Stomach (tissue), 9 donors: ENCODE measurements around the gene TTC13. TPM values are rescaled to one million over a fixed set of nuclear protein-coding genes. Genes with fewer than 3 reads are reported as not detected.
A peak's percentile ranks its signal among the peaks of the same experiment; 100 is the strongest.

Experiments used
- DNase-seq, 2 donors: peaks; one replicate each; pipeline versions ENCODE4 v3.0.0 to v3.0.0-alpha.2; 2013 to 2019
- H3K27ac ChIP-seq, 5 donors: fragments of 200-600 bp in 4 of 5; sonication (generic) in 4 of 5; one replicate each; pipeline ENCODE4 v1.5.1; 2013 to 2019; ENCODE audit warnings: mild to moderate bottlenecking in 1 of 5, moderate library complexity in 1 of 5
- H3K27me3 ChIP-seq, 3 donors: fragments of 200-600 bp; sonication (generic); one replicate each; pipeline ENCODE4 v1.5.1; 2017 to 2019; ENCODE audit warnings: mixed run types in 1 of 3
- H3K36me3 ChIP-seq, 4 donors: fragments of 200-600 bp; sonication (generic); 1 replicate in 3 of 4; 2 replicates in 1 of 4; pipeline ENCODE4 v1.5.1; 2016 to 2019
- H3K4me1 ChIP-seq, 4 donors: fragments of 200-600 bp; sonication (generic); one replicate each; pipeline ENCODE4 v1.5.1; 2016 to 2019
- H3K4me3 ChIP-seq, 4 donors: fragments of 200-600 bp; sonication (generic) in 3 of 4; one replicate each; pipeline ENCODE4 v1.5.1; 2016 to 2019; ENCODE audit warnings: mild to moderate bottlenecking in 1 of 4
- H3K9me3 ChIP-seq, 4 donors: fragments of 200-600 bp; sonication (generic); one replicate each; pipeline ENCODE4 v1.5.1; 2016 to 2019
- EP300 ChIP-seq: sonication (generic); formaldehyde crosslinking; IDR thresholded peaks from one replicate; pipeline ENCODE4 v1.6.1; 2017; ENCODE audit warnings: antibody characterized with exemption
- POLR2A ChIP-seq, 4 donors: fragments of 450-650 bp; IDR thresholded peaks; one replicate each; pipeline ENCODE4 v1.6.1; 2016; ENCODE audit warnings: antibody characterized with exemption in 4 of 4, control low read depth in 2 of 4, mild to moderate bottlenecking in 1 of 4, moderate library complexity in 1 of 4
- POLR2AphosphoS5 ChIP-seq, 3 donors: sonication (generic); formaldehyde crosslinking; IDR thresholded peaks; one replicate each; pipeline ENCODE4 v1.6.1; 2016; ENCODE audit warnings: antibody characterized with exemption in 3 of 3
- WGBS, 5 donors: extraction: QIAGEN DNeasy Blood & Tissue Kit in 3 of 5; methylation state at CpG; one replicate each; pipeline versions ENCODE4 v1.1.5 to v1.1.7; 2013 to 2018; 5-methylcytosine and 5-hydroxymethylcytosine counted together
- intact Hi-C: fragments of 100-400 bp; cut with DNase I; formaldehyde crosslinking; loops from one replicate; pipeline ENCODE4 v1.15.1; 2023; ENCODE audit warnings: low total_unique reads
- polyA plus RNA-seq, 3 donors: library from polyadenylated mRNA; stranded (reverse); fragments of 200-250 nt; gene quantifications; one replicate each; pipeline ENCODE4 v1.2.3, GENCODE V29; 2013
- total RNA-seq, 5 donors: library from RNA; depleted of rRNA; stranded (reverse); fragments of >200 nt; gene quantifications; one replicate each; pipeline versions ENCODE4 v1.1.0 to v1.2.3, GENCODE V29; 2014 to 2016
- TF ChIP-seq, protein P1 (sequence below), 7 experiments: fragments of 450-650 bp in 4 of 7; fragments of 200-600 bp in 3 of 7; sonication (generic) in 3 of 7; IDR thresholded peaks; one replicate each; pipeline ENCODE4 v1.5.1; 2016 to 2019; ENCODE audit warnings: antibody characterized with exemption in 7 of 7, control low read depth in 2 of 7, mild to moderate bottlenecking in 1 of 7
- donor health status: healthy with polysubstance abuse.
- donor health status: Bipolar disorder and iron deficiency.
- donor health status: healthy.

Gene TTC13
- total and polyA plus RNA-seq, 8 donors: 2.1 to 117 (median 35.4) TPM

DNA sequence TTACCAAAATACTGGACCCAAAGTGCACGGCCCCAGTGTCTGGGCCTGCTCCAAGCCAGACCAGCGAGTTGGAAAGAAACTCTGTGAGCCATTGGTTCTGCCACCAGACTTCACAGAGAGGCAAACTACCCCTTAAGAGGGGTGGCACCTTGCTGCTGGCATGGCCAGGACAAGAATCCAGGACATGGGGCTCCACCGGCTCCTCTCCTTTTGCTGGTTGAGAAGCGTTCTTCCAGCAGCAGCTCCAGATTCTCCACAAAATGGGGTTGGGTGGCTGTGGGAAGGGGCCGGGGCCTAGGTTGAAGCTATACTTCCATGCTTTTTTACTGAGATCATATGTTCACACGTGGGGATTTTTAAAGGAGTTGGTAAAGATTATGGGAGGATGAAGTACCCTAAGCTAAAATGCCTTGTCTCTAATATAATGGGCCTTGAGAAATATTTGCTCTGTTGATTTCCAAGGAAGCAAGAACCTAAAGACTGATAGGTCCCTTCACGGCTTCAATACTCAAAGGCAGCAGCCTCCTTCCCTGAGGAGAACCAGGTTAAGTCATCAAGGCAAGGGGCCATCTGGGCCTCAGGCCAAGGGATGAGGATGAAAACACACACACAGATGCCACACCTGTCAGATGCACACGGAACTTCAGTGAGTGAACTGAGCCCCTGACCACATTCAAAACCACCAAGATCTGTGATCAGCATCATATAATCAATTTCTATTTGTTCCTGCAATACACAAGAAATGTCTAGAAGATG, 113.4 kb downstream of the TTC13 start:
- intact Hi-C loops: no loop called here
- H3K4me3 ChIP-seq: peak overlapping the region; percentile 85 to 98 (median 93)
- H3K36me3 ChIP-seq: no peaks in the 10 kb centered on the region
- TF ChIP-seq, protein P1, sequence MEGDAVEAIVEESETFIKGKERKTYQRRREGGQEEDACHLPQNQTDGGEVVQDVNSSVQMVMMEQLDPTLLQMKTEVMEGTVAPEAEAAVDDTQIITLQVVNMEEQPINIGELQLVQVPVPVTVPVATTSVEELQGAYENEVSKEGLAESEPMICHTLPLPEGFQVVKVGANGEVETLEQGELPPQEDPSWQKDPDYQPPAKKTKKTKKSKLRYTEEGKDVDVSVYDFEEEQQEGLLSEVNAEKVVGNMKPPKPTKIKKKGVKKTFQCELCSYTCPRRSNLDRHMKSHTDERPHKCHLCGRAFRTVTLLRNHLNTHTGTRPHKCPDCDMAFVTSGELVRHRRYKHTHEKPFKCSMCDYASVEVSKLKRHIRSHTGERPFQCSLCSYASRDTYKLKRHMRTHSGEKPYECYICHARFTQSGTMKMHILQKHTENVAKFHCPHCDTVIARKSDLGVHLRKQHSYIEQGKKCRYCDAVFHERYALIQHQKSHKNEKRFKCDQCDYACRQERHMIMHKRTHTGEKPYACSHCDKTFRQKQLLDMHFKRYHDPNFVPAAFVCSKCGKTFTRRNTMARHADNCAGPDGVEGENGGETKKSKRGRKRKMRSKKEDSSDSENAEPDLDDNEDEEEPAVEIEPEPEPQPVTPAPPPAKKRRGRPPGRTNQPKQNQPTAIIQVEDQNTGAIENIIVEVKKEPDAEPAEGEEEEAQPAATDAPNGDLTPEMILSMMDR (IDR thresholded peaks at IDR 0.05): no peak
- TF ChIP-seq POLR2A (IDR thresholded peaks at IDR 0.05) (no peak), EP300 (no peak), POLR2AphosphoS5 (IDR thresholded peaks at IDR 0.05) (no peak)
- H3K4me1 ChIP-seq: peaks cover 44 to 86% (median 69%) of the 10 kb centered on the region in 4 donors
- H3K9me3 ChIP-seq: no peaks in the 10 kb centered on the region
- H3K27ac ChIP-seq: peak overlapping the region in 4 of 5 donors; percentile 91 to 94 (median 92)
- WGBS, 5 donors: 73 to 85% (median 84%) methylated on average over 8 of the region's 8 CpGs
- H3K27me3 ChIP-seq: peaks cover 0 to 9% (median 0%) of the 10 kb centered on the region in 3 donors
- DNase-seq: no peak

DNA sequence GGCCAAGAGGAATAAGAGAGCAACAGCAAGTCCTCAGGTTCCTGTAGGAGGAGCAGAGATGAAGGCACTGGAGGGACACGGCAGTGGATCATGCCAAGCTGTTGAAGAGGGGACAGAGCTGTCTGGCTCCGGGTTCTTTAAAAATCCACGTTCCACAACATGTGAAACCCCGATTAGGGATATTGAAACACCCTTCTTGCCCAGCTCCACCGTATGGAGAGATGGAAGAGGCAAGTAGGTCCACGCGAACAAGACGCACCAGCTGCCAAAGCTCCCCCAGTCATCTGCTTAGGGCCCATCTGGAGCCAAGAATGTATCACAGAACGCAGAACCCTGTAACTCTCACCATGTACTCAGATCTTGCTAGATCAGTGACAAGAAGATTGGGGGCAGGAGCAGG, 114.2 kb downstream of the TTC13 start:
- Histone ChIP-seq H3K9me3 (no peaks in the 10 kb centered on the region), H3K27ac (peak overlapping the region in 4 of 5 donors; percentile 57 to 94 (median 80)), H3K4me3 (peak overlapping the region in 1 of 4 donors; percentile 85), H3K27me3 (peaks cover 0 to 9% (median 0%) of the 10 kb centered on the region in 3 donors), H3K36me3 (no peaks in the 10 kb centered on the region), H3K4me1 (peaks cover 44 to 86% (median 68%) of the 10 kb centered on the region in 4 donors)
- DNase-seq: no peak
- TF ChIP-seq POLR2A (IDR thresholded peaks at IDR 0.05) (no peak), POLR2AphosphoS5 (IDR thresholded peaks at IDR 0.05) (no peak), EP300 (no peak)
- TF ChIP-seq, protein P1 (IDR thresholded peaks at IDR 0.05): no peak
- 66 to 80% (median 77%) methylated on average over 9 of the region's 9 CpGs for WGBS, 5 donors
- intact Hi-C loops: no loop called here

DNA sequence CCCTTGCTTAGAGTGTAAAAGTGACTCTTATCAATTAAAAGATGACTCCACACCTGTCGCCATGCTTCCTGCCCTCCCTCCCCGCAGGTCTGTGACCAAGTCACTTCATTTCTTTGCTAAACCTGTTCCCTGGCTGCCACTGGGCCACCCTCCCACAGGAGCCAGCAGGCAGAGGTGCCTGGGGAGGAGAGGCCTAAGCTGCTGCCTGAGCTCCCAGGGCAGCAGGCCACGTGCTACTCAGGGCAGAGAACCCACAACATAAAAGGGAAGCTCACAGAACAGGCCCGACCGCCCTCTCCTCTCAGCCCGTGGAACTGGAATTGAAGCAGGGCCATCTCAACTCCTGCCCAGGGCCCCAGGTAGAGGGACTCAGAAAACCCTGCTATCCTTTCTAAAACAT, 115.2 kb downstream of the TTC13 start:
- Histone ChIP-seq H3K27me3 (peaks cover 0 to 3% (median 0%) of the 10 kb centered on the region in 3 donors), H3K36me3 (no peaks in the 10 kb centered on the region), H3K4me1 (peaks cover 41 to 89% (median 65%) of the 10 kb centered on the region in 4 donors), H3K27ac (peak overlapping the region in 4 of 5 donors; percentile 57 to 94 (median 80)), H3K9me3 (no peaks in the 10 kb centered on the region), H3K4me3 (no peak overlapping the region)
- intact Hi-C loops: no loop called here
- DNase-seq: peak; percentile 82 to 83
- WGBS, 5 donors: 25 to 41% (median 26%) methylated on average over 6 of the region's 6 CpGs
- TF ChIP-seq POLR2AphosphoS5 (IDR thresholded peaks at IDR 0.05) (peak in 1 of 3 donors; percentile 10), EP300 (no peak)

DNA sequence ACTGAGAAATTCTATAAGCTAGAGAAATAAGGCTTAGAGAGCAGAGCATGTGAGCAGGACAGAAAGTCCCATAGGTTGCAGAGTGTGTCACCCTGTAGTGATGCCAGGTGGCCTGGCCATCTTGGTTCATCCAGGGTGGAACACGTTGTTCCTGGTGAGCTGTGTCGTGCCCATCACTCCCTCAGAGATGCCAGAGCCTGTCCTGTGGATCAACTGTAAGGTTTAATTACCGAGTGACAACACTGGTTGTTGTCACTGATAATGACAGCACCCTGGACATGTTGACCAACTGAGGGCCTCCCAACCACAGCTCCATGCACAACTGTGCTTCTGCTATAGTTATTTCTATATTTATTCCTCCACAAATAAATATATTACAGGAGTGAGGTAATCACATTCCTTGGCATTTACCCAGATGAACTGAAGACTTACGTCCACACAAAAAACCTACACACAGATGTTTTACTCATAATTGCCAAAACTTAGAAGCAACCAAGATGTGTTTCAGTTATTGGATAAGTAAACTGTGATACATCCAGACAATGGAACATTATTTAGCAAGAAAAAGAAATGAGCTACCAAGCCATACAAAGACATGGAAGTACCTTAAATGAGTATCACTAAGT, 116.6 kb downstream of the TTC13 start:
- Histone ChIP-seq H3K9me3 (no peaks in the 10 kb centered on the region), H3K4me3 (no peak overlapping the region), H3K27ac (peak overlapping the region in 4 of 5 donors; percentile 35 to 93 (median 62)), H3K4me1 (peaks cover 35 to 99% (median 68%) of the 10 kb centered on the region in 4 donors), H3K27me3 (no peaks in the 10 kb centered on the region), H3K36me3 (no peaks in the 10 kb centered on the region)
- WGBS, 5 donors: 60 to 93% (median 81%) methylated on average over 4 of the region's 4 CpGs
- TF ChIP-seq, protein P1 (IDR thresholded peaks at IDR 0.05): no peak
- TF ChIP-seq EP300: peak; percentile 55
- DNase-seq: no peak
- intact Hi-C loops: no loop called here
